ENCODE data around the gene RIPK4.
"Not testable (repeated sequence)": the region's sequence is repeated elsewhere in the genome, so short reads cannot be mapped to it uniquely, and the experiment has no call there.

The RIPK4 gene

GRCh38 chr21:41733951-41734689, 32.7 kb downstream of the RIPK4 start:
- no peak for DNase-seq

- DNase-seq, result no peak
Observed at GRCh38 chr21:41731081-41731480, 35.8 kb downstream of the RIPK4 start.

GRCh38 chr21:41730367-41730765, 36.5 kb downstream of the RIPK4 start:
- DNase-seq, result no peak

- DNase-seq, result no peak
Observed at GRCh38 chr21:41729701-41730366, 37.0 kb downstream of the RIPK4 start.

GRCh38 chr21:41727784-41728763, 38.8 kb downstream of the RIPK4 start:
- DNase-seq, result no peak

- DNase-seq, result peak; percentile 3
Observed at GRCh38 chr21:41726970-41727783, 39.7 kb downstream of the RIPK4 start.

GRCh38 chr21:41726630-41726969, 40.3 kb downstream of the RIPK4 start:
- no peak for DNase-seq

GRCh38 chr21:41726058-41726558, 40.7 kb downstream of the RIPK4 start:
- DNase-seq, result no peak

- DNase-seq, result no peak
Observed at GRCh38 chr21:41725421-41726031, 41.3 kb downstream of the RIPK4 start.

- not testable (repeated sequence) for DNase-seq
Observed at GRCh38 chr21:41723835-41724234, 43.0 kb downstream of the RIPK4 start.

- no peak for DNase-seq
Observed at GRCh38 chr21:41722052-41723018, 44.5 kb downstream of the RIPK4 start.

- no peak for DNase-seq
Observed at GRCh38 chr21:41720250-41720649, 46.6 kb downstream of the RIPK4 start.

GRCh38 chr21:41719691-41720090, 47.2 kb downstream of the RIPK4 start:
- no peak for DNase-seq

- DNase-seq, result no peak
Observed at GRCh38 chr21:41717573-41718330, 49.1 kb downstream of the RIPK4 start.

- DNase-seq, result no peak
Observed at GRCh38 chr21:41716751-41717150, 50.1 kb downstream of the RIPK4 start.

- DNase-seq, result no peak
Observed at GRCh38 chr21:41715649-41716281, 51.1 kb downstream of the RIPK4 start.

GRCh38 chr21:41714299-41714865, 52.5 kb downstream of the RIPK4 start:
- not testable (repeated sequence) for DNase-seq

GRCh38 chr21:41713495-41714281, 53.2 kb downstream of the RIPK4 start:
- no peak for DNase-seq

Measured in NCI-H1436 treated with DMSO at 0.1 percent for 48 hours (cell line).